ENCODE measurements around the gene PARP1. TPM values are rescaled to one million over a fixed set of nuclear protein-coding genes. Genes with fewer than 3 reads are reported as not detected.

Gene PARP1
- total and polyA plus RNA-seq, 2 donors (not counting 1 experiment from before 2014, with no cell fraction given) = 61.7 to 78.4 TPM

DNA sequence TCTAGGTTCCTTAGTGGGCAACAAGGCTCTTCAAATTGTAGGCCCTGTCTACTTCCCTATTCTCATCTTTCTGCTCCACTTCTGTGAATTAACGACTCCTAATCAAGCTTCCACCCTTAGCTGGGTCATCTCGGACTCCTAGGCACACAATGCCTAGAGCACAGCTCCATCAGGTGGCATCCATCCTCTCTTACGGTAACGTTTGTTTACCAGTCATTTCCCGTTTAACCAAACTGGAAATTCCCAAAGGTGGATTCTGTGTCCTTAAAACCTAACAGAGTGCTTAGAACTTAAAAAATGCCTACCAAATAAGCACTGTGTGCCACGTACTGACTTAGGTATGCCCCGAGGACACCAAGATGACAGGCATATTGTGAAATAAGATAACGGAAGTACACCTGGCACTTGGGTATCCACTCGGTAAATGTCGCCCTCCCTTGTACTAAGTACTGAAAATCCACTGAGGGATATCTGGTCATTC, 1.5 kb downstream of the PARP1 start:
- no peak for TF ChIP-seq EZH2 (IDR thresholded peaks at IDR 0.05; ENCODE audit: low read length, missing control alignments)
- TF ChIP-seq, protein P1, sequence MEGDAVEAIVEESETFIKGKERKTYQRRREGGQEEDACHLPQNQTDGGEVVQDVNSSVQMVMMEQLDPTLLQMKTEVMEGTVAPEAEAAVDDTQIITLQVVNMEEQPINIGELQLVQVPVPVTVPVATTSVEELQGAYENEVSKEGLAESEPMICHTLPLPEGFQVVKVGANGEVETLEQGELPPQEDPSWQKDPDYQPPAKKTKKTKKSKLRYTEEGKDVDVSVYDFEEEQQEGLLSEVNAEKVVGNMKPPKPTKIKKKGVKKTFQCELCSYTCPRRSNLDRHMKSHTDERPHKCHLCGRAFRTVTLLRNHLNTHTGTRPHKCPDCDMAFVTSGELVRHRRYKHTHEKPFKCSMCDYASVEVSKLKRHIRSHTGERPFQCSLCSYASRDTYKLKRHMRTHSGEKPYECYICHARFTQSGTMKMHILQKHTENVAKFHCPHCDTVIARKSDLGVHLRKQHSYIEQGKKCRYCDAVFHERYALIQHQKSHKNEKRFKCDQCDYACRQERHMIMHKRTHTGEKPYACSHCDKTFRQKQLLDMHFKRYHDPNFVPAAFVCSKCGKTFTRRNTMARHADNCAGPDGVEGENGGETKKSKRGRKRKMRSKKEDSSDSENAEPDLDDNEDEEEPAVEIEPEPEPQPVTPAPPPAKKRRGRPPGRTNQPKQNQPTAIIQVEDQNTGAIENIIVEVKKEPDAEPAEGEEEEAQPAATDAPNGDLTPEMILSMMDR (conservative IDR thresholded peaks at IDR 0.05 in 1 of 2, IDR thresholded peaks at IDR 0.05 in 1 of 2; ENCODE audit: low read depth in 1 of 2, low read length in 2 of 2) = no peak
- Histone ChIP-seq H4K20me1 (ENCODE audit: control insufficient read depth, extremely low read depth, insufficient read depth, low read length) (peaks cover 2% of the 10 kb centered on the region), H3K27me3 (ENCODE audit: control insufficient read depth, insufficient read depth, low read length) (no peaks in the 10 kb centered on the region), H3K4me2 (ENCODE audit: extremely low read depth, insufficient read depth, low read length) (peak overlapping the region; percentile 87), H3K79me2 (ENCODE audit: control insufficient read depth, insufficient read depth, low read length) (peaks cover 49% of the 10 kb centered on the region), H3K9me3 (ENCODE audit: control insufficient read depth, insufficient read depth, low read depth, low read length) (no peaks in the 10 kb centered on the region), H2AFZ (ENCODE audit: low read length) (no peak overlapping the region), H3K9ac (ENCODE audit: insufficient read depth, low read length) (no peak overlapping the region), H3K36me3 (ENCODE audit: control insufficient read depth, insufficient read depth, low read length) (no peaks in the 10 kb centered on the region), H3K4me3 (replicated peaks in 1 of 4; ENCODE audit: control extremely low read depth in 1 of 4, insufficient read depth in 1 of 4, low read depth in 3 of 4, low read length in 4 of 4) (peak overlapping the region; percentile 77 to 81 (median 78)), H3K4me1 (ENCODE audit: control insufficient read depth, extremely low read depth, insufficient read depth, low read length) (peaks cover 14% of the 10 kb centered on the region), H3K27ac (ENCODE audit: insufficient read depth, low read length) (no peak overlapping the region)
- peak; percentile 21 to 42 for DNase-seq (ENCODE audit: low read depth in 2 of 2)

GRCh38 chr1:226405411-226405988, 2.4 kb downstream of the PARP1 start:
- no peak overlapping the region for H3K4me2 ChIP-seq (ENCODE audit: extremely low read depth, insufficient read depth, low read length)
- peaks cover 14% of the 10 kb centered on the region for H3K4me1 ChIP-seq (ENCODE audit: control insufficient read depth, extremely low read depth, insufficient read depth, low read length)
- no peaks in the 10 kb centered on the region for H3K27me3 ChIP-seq (ENCODE audit: control insufficient read depth, insufficient read depth, low read length)
- H3K36me3 ChIP-seq (ENCODE audit: control insufficient read depth, insufficient read depth, low read length) = peaks cover 3% of the 10 kb centered on the region
- peaks cover 2% of the 10 kb centered on the region for H4K20me1 ChIP-seq (ENCODE audit: control insufficient read depth, extremely low read depth, insufficient read depth, low read length)
- DNase-seq (ENCODE audit: low read depth in 2 of 2) = no peak
- H3K27ac ChIP-seq (ENCODE audit: insufficient read depth, low read length) = no peak overlapping the region
- H3K4me3 ChIP-seq (replicated peaks in 1 of 4; ENCODE audit: control extremely low read depth in 1 of 4, insufficient read depth in 1 of 4, low read depth in 3 of 4, low read length in 4 of 4) = no peak overlapping the region
- no peak overlapping the region for H3K9ac ChIP-seq (ENCODE audit: insufficient read depth, low read length)
- H3K9me3 ChIP-seq (ENCODE audit: control insufficient read depth, insufficient read depth, low read depth, low read length) = no peaks in the 10 kb centered on the region
- no peak overlapping the region for H2AFZ ChIP-seq (ENCODE audit: low read length)
- H3K79me2 ChIP-seq (ENCODE audit: control insufficient read depth, insufficient read depth, low read length) = peaks cover 52% of the 10 kb centered on the region
- TF ChIP-seq, protein P1 (conservative IDR thresholded peaks at IDR 0.05 in 1 of 2, IDR thresholded peaks at IDR 0.05 in 1 of 2; ENCODE audit: low read depth in 1 of 2, low read length in 2 of 2) = no peak
- TF ChIP-seq EZH2 (IDR thresholded peaks at IDR 0.05; ENCODE audit: low read length, missing control alignments) = no peak

GRCh38 chr1:226404904-226405222, 3.0 kb downstream of the PARP1 start:
- no peak for DNase-seq (ENCODE audit: low read depth in 2 of 2)
- H3K36me3 ChIP-seq (ENCODE audit: control insufficient read depth, insufficient read depth, low read length) = peaks cover 5% of the 10 kb centered on the region
- TF ChIP-seq, protein P1 (conservative IDR thresholded peaks at IDR 0.05 in 1 of 2, IDR thresholded peaks at IDR 0.05 in 1 of 2; ENCODE audit: low read depth in 1 of 2, low read length in 2 of 2) = no peak
- TF ChIP-seq EZH2 (IDR thresholded peaks at IDR 0.05; ENCODE audit: low read length, missing control alignments) = no peak
- H3K4me3 ChIP-seq (replicated peaks in 1 of 4; ENCODE audit: control extremely low read depth in 1 of 4, insufficient read depth in 1 of 4, low read depth in 3 of 4, low read length in 4 of 4) = no peak overlapping the region
- no peak overlapping the region for H3K9ac ChIP-seq (ENCODE audit: insufficient read depth, low read length)
- H3K4me1 ChIP-seq (ENCODE audit: control insufficient read depth, extremely low read depth, insufficient read depth, low read length) = peaks cover 14% of the 10 kb centered on the region
- no peak overlapping the region for H3K27ac ChIP-seq (ENCODE audit: insufficient read depth, low read length)
- H4K20me1 ChIP-seq (ENCODE audit: control insufficient read depth, extremely low read depth, insufficient read depth, low read length) = peaks cover 2% of the 10 kb centered on the region
- H3K79me2 ChIP-seq (ENCODE audit: control insufficient read depth, insufficient read depth, low read length) = peaks cover 54% of the 10 kb centered on the region
- no peak overlapping the region for H3K4me2 ChIP-seq (ENCODE audit: extremely low read depth, insufficient read depth, low read length)
- H3K27me3 ChIP-seq (ENCODE audit: control insufficient read depth, insufficient read depth, low read length) = no peaks in the 10 kb centered on the region
- no peak overlapping the region for H2AFZ ChIP-seq (ENCODE audit: low read length)
- H3K9me3 ChIP-seq (ENCODE audit: control insufficient read depth, insufficient read depth, low read depth, low read length) = no peaks in the 10 kb centered on the region

Measured in fibroblast of lung (primary cell).